ACC112 (cell line): Measurements from ENCODE around the gene RNF166.

Experiments used
- H2AFZ ChIP-seq: fragments of 200-600 bp; sonication (generic); one replicate; pipeline ENCODE4 v1.6.0; 2017; ENCODE audit warnings: antibody characterized with exemption, low read length; ENCODE audit not compliant: unreplicated experiment
- H3K27ac ChIP-seq: fragments of 200-600 bp; sonication (generic); 2 replicates; pipeline ENCODE4 v1.5.1; 2014; ENCODE audit warnings: low read depth, mild to moderate bottlenecking, antibody characterized with exemption, low read length, moderate library complexity
- H3K27me3 ChIP-seq: fragments of 200-600 bp; sonication (generic); 2 replicates; pipeline ENCODE4 v1.6.1; 2014; ENCODE audit warnings: mild to moderate bottlenecking, antibody characterized with exemption, low read length, moderate library complexity, mixed read lengths; ENCODE audit not compliant: insufficient read depth
- H3K36me3 ChIP-seq: fragments of 200-600 bp; sonication (generic); 2 replicates; pipeline ENCODE4 v1.6.1; 2016; ENCODE audit warnings: mild to moderate bottlenecking, antibody characterized with exemption, low read length, moderate library complexity, mixed read lengths; ENCODE audit not compliant: insufficient read depth
- H3K4me1 ChIP-seq: fragments of 200-600 bp; sonication (generic); one replicate; pipeline ENCODE4 v1.6.1; 2016; ENCODE audit warnings: low read length, mixed read lengths; ENCODE audit not compliant: insufficient read depth, unreplicated experiment, control insufficient read depth
- H3K4me3 ChIP-seq: fragments of 200-600 bp; sonication (generic); 2 replicates; pipeline ENCODE4 v1.5.1; 2014; ENCODE audit warnings: mild to moderate bottlenecking, low read depth, low read length
- H3K79me2 ChIP-seq: fragments of 200-600 bp; sonication (generic); one replicate; pipeline ENCODE4 v1.6.0; 2016; ENCODE audit warnings: low read length; ENCODE audit not compliant: control insufficient read depth, unreplicated experiment, insufficient read depth

The RNF166 gene

DNA sequence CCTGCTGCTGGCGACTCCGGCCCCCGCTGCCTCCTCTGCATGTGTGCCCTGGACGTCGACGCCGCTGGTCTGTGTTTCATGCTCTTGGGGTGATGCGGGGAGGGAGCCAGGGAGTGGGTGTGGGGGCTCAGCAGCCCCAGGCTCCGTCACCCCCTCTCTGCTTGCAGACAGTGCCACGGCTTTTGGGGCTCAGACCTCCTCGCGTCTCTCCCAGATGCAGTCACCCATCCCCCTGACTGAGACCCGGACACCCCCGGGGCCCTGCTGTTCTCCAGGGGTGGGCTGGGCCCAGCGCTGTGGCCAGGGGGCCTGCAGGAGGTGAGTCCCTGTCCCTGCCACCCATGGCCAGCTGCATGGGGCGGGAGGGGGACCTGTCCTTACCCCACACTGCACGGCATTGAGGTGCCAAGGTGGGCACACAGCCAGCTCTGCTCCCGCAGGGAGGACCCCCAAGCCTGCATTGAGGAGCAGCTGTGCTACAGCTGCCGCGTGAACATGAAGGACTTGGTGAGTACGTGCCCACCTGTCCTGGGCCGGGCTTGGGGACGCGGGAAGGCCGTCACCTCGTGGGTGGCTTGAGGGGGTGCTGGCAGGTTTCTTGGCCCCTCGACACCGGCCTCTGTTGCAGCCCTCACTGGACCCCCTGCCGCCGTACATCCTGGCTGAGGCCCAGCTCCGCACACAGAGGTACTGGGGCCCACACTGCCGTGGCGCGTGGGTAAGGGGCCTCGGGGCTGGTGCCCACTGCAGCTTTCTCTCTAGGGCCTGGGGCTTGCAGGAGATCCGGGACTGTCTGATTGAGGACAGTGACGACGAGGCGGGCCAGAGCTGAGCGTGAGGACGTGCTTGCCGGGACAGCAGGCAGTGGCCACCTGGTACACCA, 8.5 kb upstream of the RNF166 start:
- no peaks in the 10 kb centered on the region for H3K27me3 ChIP-seq
- H2AFZ ChIP-seq, result no peak overlapping the region
- H3K79me2 ChIP-seq, result peaks cover 5% of the 10 kb centered on the region
- H3K4me3 ChIP-seq, result no peak overlapping the region
- no peaks in the 10 kb centered on the region for H3K4me1 ChIP-seq
- no peak overlapping the region for H3K27ac ChIP-seq
- H3K36me3 ChIP-seq, result peaks cover 17% of the 10 kb centered on the region; the same call in 1 of the 2 replicates

DNA sequence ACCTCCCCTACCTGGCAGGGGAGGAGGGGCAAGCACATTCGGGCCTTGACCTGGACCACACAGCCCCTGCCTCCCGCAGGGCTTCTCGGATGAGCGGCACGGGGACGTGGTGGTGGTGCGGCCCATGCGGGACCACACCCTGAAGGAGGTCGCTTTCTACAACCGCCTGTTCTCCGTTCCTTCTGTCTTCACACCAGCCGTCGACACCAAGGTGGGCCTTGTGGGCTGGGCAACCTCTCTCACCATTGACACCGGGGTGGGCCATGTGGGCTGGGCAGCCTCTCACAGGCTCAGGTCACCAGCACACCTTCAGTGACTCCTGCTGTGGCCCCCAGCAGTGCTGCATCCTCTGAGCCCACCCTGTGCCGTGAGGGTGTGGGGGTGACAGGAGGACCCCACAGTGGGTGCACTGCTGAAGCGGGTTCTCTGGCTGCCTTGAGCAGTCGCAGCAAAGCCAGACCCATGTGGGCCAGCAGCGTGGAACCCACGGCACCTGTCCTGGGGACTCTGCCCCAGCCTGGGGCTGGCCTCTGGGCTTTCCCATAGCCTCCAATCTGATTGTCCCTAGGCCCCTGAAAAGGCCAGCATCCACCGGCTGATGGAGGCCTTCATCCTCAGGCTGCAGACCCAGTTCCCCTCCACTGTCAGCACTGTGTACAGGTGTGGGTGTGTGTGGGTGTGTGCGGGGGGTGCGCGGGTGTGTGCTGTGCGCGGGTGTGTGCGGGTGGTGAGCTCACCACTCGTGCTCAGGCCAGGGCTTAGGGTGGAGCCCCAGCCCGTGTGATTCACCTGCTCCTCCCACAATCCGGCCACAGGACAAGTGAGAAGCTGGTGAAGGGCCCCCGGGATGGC, 7.6 kb upstream of the RNF166 start:
- Histone ChIP-seq H3K4me1 (no peaks in the 10 kb centered on the region), H3K4me3 (no peak overlapping the region), H3K27me3 (no peaks in the 10 kb centered on the region), H3K27ac (no peak overlapping the region), H2AFZ (no peak overlapping the region), H3K79me2 (peaks cover 11% of the 10 kb centered on the region), H3K36me3 (peaks cover 14% of the 10 kb centered on the region; the same call in 1 of the 2 replicates)

DNA sequence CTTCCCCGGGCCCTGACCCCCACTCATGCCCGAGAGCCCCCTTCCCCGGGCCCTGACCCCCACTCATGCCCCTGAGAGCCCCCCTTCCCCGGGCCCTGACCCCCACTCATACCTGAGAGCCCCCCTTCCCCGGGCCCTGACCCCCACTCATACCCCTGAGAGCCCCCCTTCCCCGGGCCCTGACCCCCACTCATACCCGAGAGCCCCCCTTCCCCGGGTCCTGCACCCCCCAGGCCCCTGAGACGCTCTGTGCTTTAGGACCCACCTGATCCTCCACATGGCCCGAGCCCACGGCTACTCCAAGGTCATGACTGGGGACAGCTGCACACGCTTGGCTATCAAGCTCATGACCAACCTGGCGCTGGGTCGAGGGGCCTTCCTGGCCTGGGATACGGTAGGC, 6.8 kb upstream of the RNF166 start:
- Histone ChIP-seq H3K4me3 (no peak overlapping the region), H3K79me2 (peaks cover 16% of the 10 kb centered on the region), H3K36me3 (peaks cover 10% of the 10 kb centered on the region; the same call in 1 of the 2 replicates), H3K27me3 (no peaks in the 10 kb centered on the region), H3K27ac (no peak overlapping the region), H3K4me1 (no peaks in the 10 kb centered on the region), H2AFZ (no peak overlapping the region)

DNA sequence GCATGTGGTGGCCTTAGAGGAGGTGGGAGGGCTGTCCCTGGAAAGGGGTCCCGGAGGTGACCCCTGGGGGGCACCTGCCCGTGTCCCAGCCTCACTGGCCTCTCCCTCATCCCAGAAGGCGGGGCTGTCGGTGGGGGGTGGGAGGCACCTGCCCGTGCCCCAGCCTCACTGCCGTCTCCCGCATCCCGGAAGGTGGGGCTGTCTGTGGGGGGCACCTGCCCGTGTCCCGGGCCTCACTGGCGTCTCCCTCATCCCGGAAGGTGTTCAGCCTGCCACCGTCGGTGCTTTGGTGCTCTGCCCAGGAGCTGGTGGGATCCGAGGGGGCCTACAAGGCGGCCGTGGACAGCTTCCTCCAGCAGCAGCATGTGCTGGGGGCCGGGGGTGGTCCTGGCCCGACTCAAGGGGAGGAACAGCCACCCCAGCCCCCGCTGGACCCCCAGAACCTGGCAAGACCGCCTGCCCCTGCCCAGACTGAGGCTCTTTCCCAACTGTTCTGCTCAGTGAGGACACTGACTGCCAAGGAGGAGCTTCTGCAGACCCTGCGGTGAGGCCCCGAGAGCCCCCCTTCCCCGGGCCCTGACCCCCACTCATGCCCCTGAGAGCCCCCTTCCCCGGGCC, 6.3 kb upstream of the RNF166 start:
- Histone ChIP-seq H3K79me2 (peaks cover 18% of the 10 kb centered on the region), H3K4me3 (no peak overlapping the region), H3K36me3 (peaks cover 10% of the 10 kb centered on the region; the same call in 1 of the 2 replicates), H3K27ac (no peak overlapping the region), H3K27me3 (no peaks in the 10 kb centered on the region), H2AFZ (no peak overlapping the region), H3K4me1 (peaks cover 2% of the 10 kb centered on the region)

DNA sequence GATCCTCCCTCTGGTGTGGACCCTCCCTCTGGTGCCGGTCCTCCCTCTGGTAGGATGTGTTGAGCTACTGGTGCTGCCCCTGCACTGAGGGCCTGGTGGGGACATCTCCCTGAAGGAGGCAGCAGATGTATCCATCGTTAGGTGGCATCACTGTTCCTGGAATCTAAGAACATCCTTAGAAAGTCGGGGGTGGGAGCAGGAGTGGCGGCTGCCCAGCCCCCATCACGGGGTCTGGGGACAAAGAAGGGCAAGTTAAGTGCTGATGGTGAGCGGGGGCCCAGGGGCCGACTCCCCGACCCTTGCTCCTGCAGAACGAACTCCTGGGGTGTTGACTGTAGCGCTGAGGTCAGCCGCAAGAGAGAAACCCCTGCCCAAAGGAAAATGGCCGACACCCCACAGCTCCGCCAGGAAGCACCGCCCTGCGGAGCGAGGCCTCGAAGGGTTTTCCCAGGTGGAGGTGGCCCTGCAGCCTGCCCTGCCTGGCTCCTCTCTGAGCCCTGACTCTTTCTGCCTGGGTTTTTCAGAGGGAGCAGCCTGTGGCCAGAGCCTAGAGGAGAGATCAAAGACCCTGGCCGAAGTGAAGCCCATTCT, 5.6 kb upstream of the RNF166 start:
- Histone ChIP-seq H3K79me2 (peaks cover 23% of the 10 kb centered on the region), H3K36me3 (peaks cover 3% of the 10 kb centered on the region; the same call in 1 of the 2 replicates), H2AFZ (no peak overlapping the region), H3K27me3 (no peaks in the 10 kb centered on the region), H3K4me1 (peaks cover 8% of the 10 kb centered on the region), H3K27ac (no peak overlapping the region), H3K4me3 (no peak overlapping the region)

DNA sequence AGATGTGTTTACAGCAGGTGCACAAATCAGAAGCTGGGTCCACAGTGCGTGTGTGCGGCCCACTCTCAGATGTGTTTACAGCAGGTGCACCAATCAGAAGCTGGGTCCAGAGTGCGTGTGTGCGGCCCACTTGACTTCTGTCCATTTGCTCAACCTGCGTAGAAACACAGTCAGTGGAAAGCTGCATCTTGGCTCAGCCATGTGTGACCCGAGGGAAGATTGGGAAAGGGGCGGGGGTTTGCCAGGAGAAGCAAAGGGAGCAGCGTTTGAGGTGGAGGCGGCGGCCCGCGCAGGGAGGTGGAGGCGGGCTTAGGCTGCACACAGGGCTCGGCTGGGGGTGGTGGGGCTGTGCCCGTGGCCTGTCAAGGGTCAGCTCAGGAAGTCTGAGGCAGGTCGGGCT, 4.3 kb upstream of the RNF166 start:
- Histone ChIP-seq H3K79me2 (peaks cover 24% of the 10 kb centered on the region), H3K4me1 (peaks cover 8% of the 10 kb centered on the region), H3K4me3 (no peak overlapping the region), H2AFZ (no peak overlapping the region), H3K27me3 (no peaks in the 10 kb centered on the region), H3K27ac (no peak overlapping the region), H3K36me3 (peaks cover 2% of the 10 kb centered on the region; the same call in 1 of the 2 replicates)

DNA sequence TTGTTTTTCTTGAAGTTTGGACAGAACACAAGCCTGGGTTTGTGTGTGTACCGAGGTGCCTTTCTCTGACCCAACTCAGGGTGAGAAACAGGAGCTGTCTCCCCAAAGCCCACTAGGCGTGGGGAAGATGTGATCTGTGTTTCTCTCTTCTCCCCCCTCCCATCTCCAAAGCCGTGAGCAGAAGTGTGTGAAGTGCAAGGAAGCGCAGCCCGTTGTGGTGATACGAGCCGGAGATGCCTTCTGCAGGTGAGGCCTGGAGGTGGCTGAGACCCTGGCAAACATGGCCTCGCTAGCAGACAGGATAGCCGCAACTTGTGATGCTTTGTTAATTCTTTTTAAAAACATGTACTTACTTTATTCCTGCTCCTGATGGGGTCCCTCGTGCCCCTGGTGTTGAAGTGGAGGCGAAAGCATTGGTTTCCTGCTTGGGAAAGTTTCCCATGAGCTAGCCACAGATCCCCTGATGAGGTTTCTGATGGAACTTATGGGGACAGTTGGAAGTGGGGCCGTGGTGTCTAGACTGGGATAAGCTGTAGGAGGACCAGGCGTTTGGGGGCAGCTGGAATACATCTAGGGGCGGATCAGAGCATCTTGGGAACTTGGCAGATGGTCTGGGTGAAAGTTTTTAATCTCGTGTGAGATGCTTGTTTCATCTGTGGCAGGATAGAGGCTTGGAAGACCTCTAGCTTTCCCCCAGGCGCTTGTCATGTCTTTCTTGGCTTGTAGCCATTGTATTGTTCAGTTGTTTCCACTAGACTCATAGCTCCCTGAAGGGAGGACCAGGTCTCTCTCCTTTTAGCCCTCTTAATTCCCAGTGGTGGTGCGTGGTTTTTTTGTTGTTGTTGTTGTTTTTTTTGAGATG, 988 bp upstream of the RNF166 start:
- peak overlapping the region; percentile 39; the same call in 1 of the 2 replicates for H3K27ac ChIP-seq
- peaks cover 13% of the 10 kb centered on the region for H3K4me1 ChIP-seq
- H3K36me3 ChIP-seq, result no peaks in the 10 kb centered on the region; the same call in 1 of the 2 replicates
- peak overlapping the region; percentile 85 for H3K4me3 ChIP-seq
- H3K27me3 ChIP-seq, result no peaks in the 10 kb centered on the region
- peaks cover 31% of the 10 kb centered on the region for H3K79me2 ChIP-seq
- H2AFZ ChIP-seq, result no peak overlapping the region

DNA sequence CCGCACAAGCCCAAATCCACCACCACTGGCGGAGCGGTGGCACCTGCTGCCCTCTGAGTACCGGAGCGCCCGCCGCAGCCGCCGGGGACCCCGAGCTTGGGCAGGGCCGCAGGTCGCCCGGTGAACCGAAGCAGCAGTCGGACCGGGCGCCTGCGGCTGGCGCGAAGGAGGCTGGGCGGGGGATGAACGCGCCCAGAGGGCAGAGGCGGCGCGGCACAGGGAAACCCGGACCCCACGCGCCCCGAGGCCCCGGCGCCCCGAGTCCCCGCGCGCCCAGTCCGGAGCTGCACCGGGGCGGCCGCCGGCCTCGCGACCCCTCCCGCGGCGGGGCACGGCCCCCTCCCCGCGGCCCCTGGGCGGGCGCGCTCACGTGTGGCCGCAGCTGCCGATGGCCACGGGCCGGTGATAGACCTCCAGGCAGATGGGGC, 393 bp downstream of the RNF166 start:
- H3K4me3 ChIP-seq, result peak overlapping the region; percentile 85
- no peak overlapping the region for H3K27ac ChIP-seq
- peaks cover 13% of the 10 kb centered on the region for H3K4me1 ChIP-seq
- H3K27me3 ChIP-seq, result no peaks in the 10 kb centered on the region
- H3K36me3 ChIP-seq, result no peaks in the 10 kb centered on the region
- peak overlapping the region; percentile 97 for H2AFZ ChIP-seq
- H3K79me2 ChIP-seq, result peaks cover 28% of the 10 kb centered on the region

DNA sequence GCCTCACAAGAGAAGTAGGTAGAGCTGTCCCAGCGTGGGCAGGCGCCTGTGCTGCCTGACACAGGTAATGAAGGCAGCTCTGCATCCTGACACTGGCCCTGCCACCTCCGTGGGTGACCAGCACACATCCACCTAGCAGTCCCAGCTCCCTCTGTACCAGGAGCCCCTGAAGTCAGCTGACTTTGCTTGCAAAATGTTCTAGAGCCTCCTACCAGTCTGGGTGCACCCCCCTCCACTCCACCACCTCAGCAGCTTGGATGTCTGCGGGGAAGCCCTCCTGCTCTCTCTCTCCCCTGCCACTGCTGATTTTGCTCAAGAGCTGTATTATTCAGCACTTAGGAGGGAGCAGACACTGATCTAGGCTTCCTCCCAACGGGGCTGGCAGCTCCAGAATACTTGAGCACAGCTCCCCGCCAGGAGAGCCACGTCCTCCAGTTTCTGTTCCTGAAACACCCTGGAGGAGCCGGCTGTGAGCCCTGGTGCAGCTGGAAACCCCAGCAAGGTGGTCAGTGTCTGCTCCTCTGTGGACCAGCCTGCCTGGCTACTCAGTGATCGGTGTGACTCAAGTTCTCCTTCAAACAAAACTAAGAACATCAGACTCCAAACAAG, 1.0 kb downstream of the RNF166 start:
- H3K4me1 ChIP-seq, result peaks cover 13% of the 10 kb centered on the region
- peak overlapping the region; percentile 85 for H3K4me3 ChIP-seq
- no peaks in the 10 kb centered on the region for H3K36me3 ChIP-seq
- peaks cover 28% of the 10 kb centered on the region for H3K79me2 ChIP-seq
- H3K27ac ChIP-seq, result no peak overlapping the region
- H2AFZ ChIP-seq, result peak overlapping the region; percentile 14
- no peaks in the 10 kb centered on the region for H3K27me3 ChIP-seq
